ENCODE measurements around the gene MT3.

MT3 gene

DNA sequence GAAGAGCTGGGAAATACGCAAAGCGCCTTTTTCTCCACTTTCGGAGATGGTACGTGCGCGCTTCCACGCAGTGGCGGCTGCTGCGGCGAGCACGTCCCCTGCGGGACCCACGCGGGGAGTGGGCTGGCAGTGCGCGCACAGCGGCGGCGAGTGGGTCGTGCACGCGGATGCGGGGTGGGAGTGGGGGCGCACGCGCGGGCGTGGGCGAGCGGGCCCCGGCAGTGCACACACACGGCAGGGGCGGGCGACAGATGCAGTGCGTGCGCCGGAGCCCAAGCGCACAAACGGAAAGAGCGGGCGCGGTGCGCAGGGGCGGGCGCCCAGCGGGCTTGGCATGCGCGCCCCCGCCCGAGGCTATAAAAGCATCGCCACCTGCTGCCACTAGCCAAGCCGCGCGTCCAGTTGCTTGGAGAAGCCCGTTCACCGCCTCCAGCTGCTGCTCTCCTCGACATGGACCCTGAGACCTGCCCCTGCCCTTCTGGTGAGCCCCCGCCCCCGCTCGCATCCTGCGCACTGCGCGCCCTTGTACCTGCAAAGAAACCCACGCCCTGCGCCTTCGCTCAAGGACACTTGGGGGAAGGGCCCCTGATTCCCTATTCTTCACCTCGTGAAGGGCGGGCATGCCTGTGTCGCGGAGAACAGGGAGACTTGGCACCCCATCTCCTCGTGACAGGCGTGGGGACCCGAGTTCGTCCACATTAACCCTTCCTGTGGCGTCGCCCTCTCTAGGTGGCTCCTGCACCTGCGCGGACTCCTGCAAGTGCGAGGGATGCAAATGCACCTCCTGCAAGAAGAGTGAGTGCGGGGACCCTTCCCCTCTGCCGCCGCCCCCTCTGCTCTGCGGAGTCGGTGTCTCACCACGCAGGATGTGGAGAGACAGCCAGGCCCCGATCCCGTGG is at the start of gene MT3:
TSS of gene MT3 (plus strand) at position 388 of the 899 bp plus-strand sequence. CDS start at position 451, 63 bp downstream.
- H3K4me3 ChIP-seq (ENCODE audit: low read length), result no peak within 1 kb of the TSS
- TF ChIP-seq, protein P1, sequence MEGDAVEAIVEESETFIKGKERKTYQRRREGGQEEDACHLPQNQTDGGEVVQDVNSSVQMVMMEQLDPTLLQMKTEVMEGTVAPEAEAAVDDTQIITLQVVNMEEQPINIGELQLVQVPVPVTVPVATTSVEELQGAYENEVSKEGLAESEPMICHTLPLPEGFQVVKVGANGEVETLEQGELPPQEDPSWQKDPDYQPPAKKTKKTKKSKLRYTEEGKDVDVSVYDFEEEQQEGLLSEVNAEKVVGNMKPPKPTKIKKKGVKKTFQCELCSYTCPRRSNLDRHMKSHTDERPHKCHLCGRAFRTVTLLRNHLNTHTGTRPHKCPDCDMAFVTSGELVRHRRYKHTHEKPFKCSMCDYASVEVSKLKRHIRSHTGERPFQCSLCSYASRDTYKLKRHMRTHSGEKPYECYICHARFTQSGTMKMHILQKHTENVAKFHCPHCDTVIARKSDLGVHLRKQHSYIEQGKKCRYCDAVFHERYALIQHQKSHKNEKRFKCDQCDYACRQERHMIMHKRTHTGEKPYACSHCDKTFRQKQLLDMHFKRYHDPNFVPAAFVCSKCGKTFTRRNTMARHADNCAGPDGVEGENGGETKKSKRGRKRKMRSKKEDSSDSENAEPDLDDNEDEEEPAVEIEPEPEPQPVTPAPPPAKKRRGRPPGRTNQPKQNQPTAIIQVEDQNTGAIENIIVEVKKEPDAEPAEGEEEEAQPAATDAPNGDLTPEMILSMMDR (IDR thresholded peaks at IDR 0.05; ENCODE audit: low read depth, low read length), result no peak
- no peak for TF ChIP-seq EZH2phosphoT487 (IDR thresholded peaks at IDR 0.05; ENCODE audit: low read depth)
- no peaks in the 10 kb centered on the region for H3K9me3 ChIP-seq (ENCODE audit: insufficient read depth, low read length)
- no peak within 1 kb of the TSS for H3K27ac ChIP-seq (ENCODE audit: low read length)
- H3K36me3 ChIP-seq (replicated peaks; ENCODE audit: low read depth, low read length), result no peaks in the 10 kb centered on the region
- no peaks in the 10 kb centered on the region for H4K20me1 ChIP-seq (ENCODE audit: insufficient read depth, low read length)
- H2AFZ ChIP-seq (ENCODE audit: low read depth, low read length), result no peak within 1 kb of the TSS
- no peaks in the 10 kb centered on the region for H3K79me2 ChIP-seq (ENCODE audit: low read length)
- no peak within 1 kb of the TSS for H3K9ac ChIP-seq (ENCODE audit: low read length)
- H3K4me2 ChIP-seq (ENCODE audit: low read length), result no peak within 1 kb of the TSS
- H3K27me3 ChIP-seq (ENCODE audit: low read depth, low read length), result peaks cover 4% of the 10 kb centered on the region; the same call in 1 of the 2 replicates
- H3K4me1 ChIP-seq (ENCODE audit: low read length), result peaks cover 5% of the 10 kb centered on the region; the same call in 1 of the 2 replicates

DNA sequence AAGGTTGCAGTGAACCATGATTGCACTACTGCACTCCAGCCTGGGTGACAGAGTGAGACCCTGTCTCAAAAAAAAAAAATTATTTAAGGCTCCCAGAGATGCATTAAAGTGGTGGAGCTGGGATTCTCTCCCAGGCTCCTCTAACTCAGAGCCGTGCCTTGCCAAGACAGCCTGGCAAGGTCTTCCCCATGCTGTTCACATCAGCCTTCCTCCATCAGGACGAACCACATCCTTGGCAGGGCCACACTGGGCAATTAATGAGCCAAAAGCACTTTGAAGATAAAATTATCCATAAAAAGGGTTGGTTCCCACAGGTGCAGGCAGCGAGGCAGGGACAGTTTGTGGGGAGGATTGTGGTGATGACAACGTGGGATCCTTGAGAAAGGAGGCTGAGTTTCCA is 49.7 kb upstream of the MT3 start:
- Histone ChIP-seq H3K36me3 (replicated peaks; ENCODE audit: low read depth, low read length) (no peaks in the 10 kb centered on the region), H3K4me3 (ENCODE audit: low read length) (no peak overlapping the region), H4K20me1 (ENCODE audit: insufficient read depth, low read length) (no peaks in the 10 kb centered on the region), H3K27me3 (ENCODE audit: low read depth, low read length) (peaks cover 18% of the 10 kb centered on the region; the same call in 1 of the 2 replicates), H3K9me3 (ENCODE audit: insufficient read depth, low read length) (no peaks in the 10 kb centered on the region), H2AFZ (ENCODE audit: low read depth, low read length) (no peak overlapping the region), H3K4me2 (ENCODE audit: low read length) (no peak overlapping the region), H3K4me1 (ENCODE audit: low read length) (0 out of 2 replicates have a peak, but pooled peaks cover 6% of the 10 kb centered on the region), H3K27ac (ENCODE audit: low read length) (no peak overlapping the region), H3K79me2 (ENCODE audit: low read length) (no peaks in the 10 kb centered on the region), H3K9ac (ENCODE audit: low read length) (no peak overlapping the region)
- TF ChIP-seq, protein P1 (IDR thresholded peaks at IDR 0.05; ENCODE audit: low read depth, low read length), result no peak

DNA sequence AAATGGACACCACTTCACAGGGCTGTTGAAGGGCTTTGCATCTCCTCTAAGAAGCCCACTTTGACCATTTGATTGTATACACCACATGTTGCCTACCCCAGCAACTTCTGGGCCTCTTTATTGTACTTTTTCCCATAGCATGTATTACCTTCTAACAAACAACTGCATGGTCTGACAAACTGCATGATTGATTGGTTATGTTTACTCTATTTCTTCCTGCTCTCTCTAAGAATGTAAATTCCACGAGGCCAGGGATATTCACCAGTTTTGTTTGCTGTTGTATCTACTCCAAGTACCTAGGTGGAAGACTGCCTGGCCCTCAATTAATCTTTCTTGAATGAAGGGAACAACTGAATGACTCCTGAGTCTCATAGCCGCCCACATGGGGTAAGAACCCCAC is 47.3 kb upstream of the MT3 start:
- H3K9ac ChIP-seq (ENCODE audit: low read length), result no peak overlapping the region
- 0 out of 2 replicates have a peak, but pooled peaks cover 6% of the 10 kb centered on the region for H3K4me1 ChIP-seq (ENCODE audit: low read length)
- H3K36me3 ChIP-seq (replicated peaks; ENCODE audit: low read depth, low read length), result no peaks in the 10 kb centered on the region
- no peak overlapping the region for H3K4me3 ChIP-seq (ENCODE audit: low read length)
- H4K20me1 ChIP-seq (ENCODE audit: insufficient read depth, low read length), result no peaks in the 10 kb centered on the region
- no peaks in the 10 kb centered on the region for H3K79me2 ChIP-seq (ENCODE audit: low read length)
- H3K4me2 ChIP-seq (ENCODE audit: low read length), result no peak overlapping the region
- peaks cover 19% of the 10 kb centered on the region; the same call in 1 of the 2 replicates for H3K27me3 ChIP-seq (ENCODE audit: low read depth, low read length)
- TF ChIP-seq EZH2phosphoT487 (IDR thresholded peaks at IDR 0.05; ENCODE audit: low read depth), result no peak
- TF ChIP-seq, protein P1 (IDR thresholded peaks at IDR 0.05; ENCODE audit: low read depth, low read length), result no peak
- H3K9me3 ChIP-seq (ENCODE audit: insufficient read depth, low read length), result no peaks in the 10 kb centered on the region
- no peak overlapping the region for H3K27ac ChIP-seq (ENCODE audit: low read length)
- no peak overlapping the region for H2AFZ ChIP-seq (ENCODE audit: low read depth, low read length)

- H4K20me1 ChIP-seq (ENCODE audit: insufficient read depth, low read length), result no peaks in the 10 kb centered on the region
- no peaks in the 10 kb centered on the region for H3K79me2 ChIP-seq (ENCODE audit: low read length)
- H2AFZ ChIP-seq (ENCODE audit: low read depth, low read length), result no peak overlapping the region
- H3K27ac ChIP-seq (ENCODE audit: low read length), result no peak overlapping the region
- no peak overlapping the region for H3K9ac ChIP-seq (ENCODE audit: low read length)
- H3K4me2 ChIP-seq (ENCODE audit: low read length), result no peak overlapping the region
- peaks cover 10% of the 10 kb centered on the region for H3K27me3 ChIP-seq (ENCODE audit: low read depth, low read length)
- no peaks in the 10 kb centered on the region for H3K9me3 ChIP-seq (ENCODE audit: insufficient read depth, low read length)
- TF ChIP-seq, protein P1 (IDR thresholded peaks at IDR 0.05; ENCODE audit: low read depth, low read length), result no peak
- TF ChIP-seq EZH2phosphoT487 (IDR thresholded peaks at IDR 0.05; ENCODE audit: low read depth), result no peak
- H3K4me1 ChIP-seq (ENCODE audit: low read length), result peaks cover 11% of the 10 kb centered on the region
- H3K36me3 ChIP-seq (replicated peaks; ENCODE audit: low read depth, low read length), result no peaks in the 10 kb centered on the region
- no peak overlapping the region for H3K4me3 ChIP-seq (ENCODE audit: low read length)
Observed at GRCh38 chr16:56547120-56547948, 42.0 kb upstream of the MT3 start.

Data from OCI-LY3 (cell line).